ENCODE data around the gene MSANTD3. TPM values are rescaled to one million over a fixed set of nuclear protein-coding genes. Genes with fewer than 3 reads are reported as not detected.

The MSANTD3 gene
- total and polyA plus RNA-seq, 2 of the 13 experiments (the other 11 are each of a cell fraction or from before 2014, with no cell fraction given), result 10.1 to 19.2 TPM

GRCh38 chr9:100443781-100444768 is 17.1 kb downstream of the MSANTD3 start (continued):
- TF ChIP-seq PLRG1 (conservative IDR thresholded peaks at IDR 0.05) (no peak), CEBPB (IDR thresholded peaks at IDR 0.05; ENCODE audit: borderline replicate concordance, low read depth, low read length) (peak; percentile 97), CC2D1A (CRISPR knock-in tag; IDR thresholded peaks at IDR 0.05) (no peak), ZNF367 (CRISPR knock-in tag; IDR thresholded peaks at IDR 0.05; ENCODE audit: borderline replicate concordance) (no peak), ZNF225 (CRISPR knock-in tag; IDR thresholded peaks at IDR 0.05) (no peak), FOSL2 (CRISPR knock-in tag; IDR thresholded peaks at IDR 0.05) (peak; percentile 29; the same call in 1 of the 2 replicates), ZNF431 (CRISPR knock-in tag; IDR thresholded peaks at IDR 0.05; ENCODE audit: borderline replicate concordance, low read depth) (no peak), TARDBP (CRISPR knock-in tag; IDR thresholded peaks at IDR 0.05) (peak; percentile 54; the same call in 1 of the 2 replicates), ZNF557 (CRISPR knock-in tag; IDR thresholded peaks at IDR 0.05) (no peak), PHF5A (CRISPR knock-in tag; IDR thresholded peaks at IDR 0.05; ENCODE audit: low read depth, unreplicated experiment) (peak; percentile 49), FOXP1 (IDR thresholded peaks at IDR 0.05) (no peak), FOXP1 (CRISPR knock-in tag; IDR thresholded peaks at IDR 0.05) (peak; percentile 73), MIER3 (CRISPR knock-in tag; IDR thresholded peaks at IDR 0.05; ENCODE audit: borderline replicate concordance) (peak; percentile 67; the same call in 1 of the 2 replicates), PHF21A (CRISPR knock-in tag; IDR thresholded peaks at IDR 0.05) (peak; percentile 60; the same call in 1 of the 2 replicates), ZNF574 (CRISPR knock-in tag; IDR thresholded peaks at IDR 0.05) (peak; percentile 30; the same call in 1 of the 2 replicates)
- TF ChIP-seq, protein P1, sequence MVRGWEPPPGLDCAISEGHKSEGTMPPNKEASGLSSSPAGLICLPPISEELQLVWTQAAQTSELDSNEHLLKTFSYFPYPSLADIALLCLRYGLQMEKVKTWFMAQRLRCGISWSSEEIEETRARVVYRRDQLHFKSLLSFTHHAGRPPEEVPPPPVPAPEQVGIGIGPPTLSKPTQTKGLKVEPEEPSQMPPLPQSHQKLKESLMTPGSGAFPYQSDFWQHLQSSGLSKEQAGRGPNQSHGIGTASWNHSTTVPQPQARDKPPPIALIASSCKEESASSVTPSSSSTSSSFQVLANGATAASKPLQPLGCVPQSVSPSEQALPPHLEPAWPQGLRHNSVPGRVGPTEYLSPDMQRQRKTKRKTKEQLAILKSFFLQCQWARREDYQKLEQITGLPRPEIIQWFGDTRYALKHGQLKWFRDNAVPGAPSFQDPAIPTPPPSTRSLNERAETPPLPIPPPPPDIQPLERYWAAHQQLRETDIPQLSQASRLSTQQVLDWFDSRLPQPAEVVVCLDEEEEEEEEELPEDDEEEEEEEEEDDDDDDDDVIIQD (CRISPR knock-in tag; IDR thresholded peaks at IDR 0.05; ENCODE audit: low read depth), result peak; percentile 89
- TF ChIP-seq, protein P2, sequence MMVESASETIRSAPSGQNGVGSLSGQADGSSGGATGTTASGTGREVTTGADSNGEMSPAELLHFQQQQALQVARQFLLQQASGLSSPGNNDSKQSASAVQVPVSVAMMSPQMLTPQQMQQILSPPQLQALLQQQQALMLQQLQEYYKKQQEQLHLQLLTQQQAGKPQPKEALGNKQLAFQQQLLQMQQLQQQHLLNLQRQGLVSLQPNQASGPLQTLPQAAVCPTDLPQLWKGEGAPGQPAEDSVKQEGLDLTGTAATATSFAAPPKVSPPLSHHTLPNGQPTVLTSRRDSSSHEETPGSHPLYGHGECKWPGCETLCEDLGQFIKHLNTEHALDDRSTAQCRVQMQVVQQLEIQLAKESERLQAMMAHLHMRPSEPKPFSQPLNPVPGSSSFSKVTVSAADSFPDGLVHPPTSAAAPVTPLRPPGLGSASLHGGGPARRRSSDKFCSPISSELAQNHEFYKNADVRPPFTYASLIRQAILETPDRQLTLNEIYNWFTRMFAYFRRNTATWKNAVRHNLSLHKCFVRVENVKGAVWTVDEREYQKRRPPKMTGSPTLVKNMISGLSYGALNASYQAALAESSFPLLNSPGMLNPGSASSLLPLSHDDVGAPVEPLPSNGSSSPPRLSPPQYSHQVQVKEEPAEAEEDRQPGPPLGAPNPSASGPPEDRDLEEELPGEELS (CRISPR knock-in tag; IDR thresholded peaks at IDR 0.05), result peak; percentile 81
- TF ChIP-seq, protein P3, sequence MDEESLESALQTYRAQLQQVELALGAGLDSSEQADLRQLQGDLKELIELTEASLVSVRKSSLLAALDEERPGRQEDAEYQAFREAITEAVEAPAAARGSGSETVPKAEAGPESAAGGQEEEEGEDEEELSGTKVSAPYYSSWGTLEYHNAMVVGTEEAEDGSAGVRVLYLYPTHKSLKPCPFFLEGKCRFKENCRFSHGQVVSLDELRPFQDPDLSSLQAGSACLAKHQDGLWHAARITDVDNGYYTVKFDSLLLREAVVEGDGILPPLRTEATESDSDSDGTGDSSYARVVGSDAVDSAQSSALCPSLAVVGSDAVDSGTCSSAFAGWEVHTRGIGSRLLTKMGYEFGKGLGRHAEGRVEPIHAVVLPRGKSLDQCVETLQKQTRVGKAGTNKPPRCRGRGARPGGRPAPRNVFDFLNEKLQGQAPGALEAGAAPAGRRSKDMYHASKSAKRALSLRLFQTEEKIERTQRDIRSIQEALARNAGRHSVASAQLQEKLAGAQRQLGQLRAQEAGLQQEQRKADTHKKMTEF (CRISPR knock-in tag; IDR thresholded peaks at IDR 0.05), result peak; percentile 46; the same call in 1 of the 2 replicates
- TF ChIP-seq, protein P4, sequence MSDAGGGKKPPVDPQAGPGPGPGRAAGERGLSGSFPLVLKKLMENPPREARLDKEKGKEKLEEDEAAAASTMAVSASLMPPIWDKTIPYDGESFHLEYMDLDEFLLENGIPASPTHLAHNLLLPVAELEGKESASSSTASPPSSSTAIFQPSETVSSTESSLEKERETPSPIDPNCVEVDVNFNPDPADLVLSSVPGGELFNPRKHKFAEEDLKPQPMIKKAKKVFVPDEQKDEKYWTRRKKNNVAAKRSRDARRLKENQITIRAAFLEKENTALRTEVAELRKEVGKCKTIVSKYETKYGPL (CRISPR knock-in tag; IDR thresholded peaks at IDR 0.05), result peak; percentile 73; the same call in 1 of the 2 replicates
